Caco-2 (cell line): Measurements from ENCODE around the gene CCDC102A. TPM values are rescaled to one million over a fixed set of nuclear protein-coding genes. Genes with fewer than 3 reads are reported as not detected.

Experiments
- Bru-seq: library from RNA; stranded (reverse); fragments of 400-500 nt; gene quantifications from one replicate; lab custom pipeline; 2021; lab: Mats Ljungman, UMichigan
- BruChase-seq, 2 experiments: library from RNA; stranded (reverse); fragments of 400-500 nt; gene quantifications; one replicate each; lab custom pipeline; 2021; lab: Mats Ljungman, UMichigan
- BruUV-seq: library from RNA; stranded (reverse); fragments of 400-500 nt; replicated peaks from 2 replicates; lab custom pipeline; 2021; lab: Mats Ljungman, UMichigan
- CTCF ChIA-PET: fragments of 300-600 bp; sonication (Branson Sonifier 250); formaldehyde crosslinking; loops from one replicate; lab custom pipeline; 2022; ENCODE audit warnings: antibody characterized with exemption; lab: Charles Lee
- POLR2A ChIA-PET: fragments of 300-600 bp; sonication (Branson Sonifier 250); formaldehyde crosslinking; loops from one replicate; lab custom pipeline; 2022; ENCODE audit warnings: antibody characterized with exemption; lab: Charles Lee
- DNase-seq, 2 experiments: peaks; one replicate each; pipeline versions ENCODE4 v3.0.0 to v3.0.0-alpha.2; 2020 to 2022
- H3K27me3 ChIP-seq: replicated peaks from 2 replicates; pipeline ENCODE4 v1.6.0; 2011; ENCODE audit warnings: low read length; ENCODE audit not compliant: control insufficient read depth, insufficient read depth
- H3K36me3 ChIP-seq: 2 replicates; pipeline ENCODE4 v1.5.1; 2011; ENCODE audit warnings: low read length; ENCODE audit not compliant: control insufficient read depth, insufficient read depth
- H3K4me1 ChIP-seq: fragments of 250-450 bp; sonication (Bioruptor Pico); 2 replicates; pipeline ENCODE4 v1.5.1; 2020; ENCODE audit warnings: mild to moderate bottlenecking
- H3K4me3 ChIP-seq: 2 replicates; pipeline ENCODE4 v1.5.1; 2011; ENCODE audit warnings: low read depth, mild to moderate bottlenecking, control low read depth, low read length
- H3K9me3 ChIP-seq: fragments of 250-450 bp; sonication (Bioruptor Pico); 2 replicates; pipeline ENCODE4 v1.5.1; 2020; ENCODE audit warnings: mild to moderate bottlenecking, moderate library complexity
- H3K27ac Mint-ChIP-seq: one replicate; pipeline ENCODE4 v1.8.0; 2022; ENCODE audit warnings: mixed read lengths; ENCODE audit not compliant: unreplicated experiment
- H3K27me3 Mint-ChIP-seq: one replicate; pipeline ENCODE4 v1.8.0; 2022; ENCODE audit warnings: mixed read lengths; ENCODE audit not compliant: insufficient read depth, unreplicated experiment
- H3K36me3 Mint-ChIP-seq: one replicate; pipeline ENCODE4 v1.8.0; 2022; ENCODE audit warnings: mild to moderate bottlenecking, mixed read lengths; ENCODE audit not compliant: insufficient read depth, unreplicated experiment
- H3K4me1 Mint-ChIP-seq: one replicate; pipeline ENCODE4 v1.8.0; 2022; ENCODE audit warnings: low read depth, mixed read lengths; ENCODE audit not compliant: unreplicated experiment
- H3K4me3 Mint-ChIP-seq: one replicate; pipeline ENCODE4 v1.8.0; 2022; ENCODE audit warnings: mild to moderate bottlenecking, moderate library complexity, mixed read lengths; ENCODE audit not compliant: unreplicated experiment
- H3K9me3 Mint-ChIP-seq: one replicate; pipeline ENCODE4 v1.8.0; 2022; ENCODE audit warnings: mixed read lengths; ENCODE audit not compliant: unreplicated experiment
- intact Hi-C: fragments of 100-400 bp; cut with micrococcal nuclease; formaldehyde crosslinking; loops from one replicate; pipeline ENCODE4 v1.10.0; 2022; ENCODE audit not compliant: unreplicated experiment
- long read RNA-seq: library from polyadenylated mRNA; stranded (forward); transcript quantifications from one replicate; pipeline ENCODE4 v2.0.0, GENCODE V29; 2022
- total RNA-seq: library from RNA; stranded (reverse); gene quantifications from 2 replicates; pipeline ENCODE4 v1.2.3, GENCODE V29; 2022
- TF ChIP-seq, protein P1 (sequence below), 2 experiments: fragments of 200-600 bp in 1 of 2; IDR thresholded peaks; 1 replicate in 1 of 2; 2 replicates in 1 of 2; pipeline versions ENCODE4 v1.5.1 to v1.8.0; 2011 to 2022; ENCODE audit warnings: antibody characterized with exemption in 1 of 2, control low read depth in 1 of 2, inconsistent platforms in 1 of 2, low read depth in 1 of 2, low read length in 1 of 2, mild to moderate bottlenecking in 1 of 2, moderate library complexity in 1 of 2; ENCODE audit not compliant: insufficient read depth in 1 of 2, severe bottlenecking in 1 of 2, unreplicated experiment in 1 of 2

Gene CCDC102A
- total RNA-seq, result 9.1 and 11.8 TPM in 2 replicates
- Bru-seq, nascent RNA, result percentile 51 among the genes with signal in this experiment
- BruChase-seq, experiment 1, labeled RNA remaining after a 2-hour chase, result percentile 50 among the genes with signal in this experiment
- percentile 49 among the genes with signal in this experiment for BruChase-seq, experiment 2, labeled RNA remaining after a 6-hour chase
- long read RNA-seq, transcript CCDC102A-201 (9 exons, 2,463 nt), result major isoform, 9 of 20 reads
- long read RNA-seq, partial matches to known transcripts, result 11 of 20 reads
- long read RNA-seq, other reads (novel, unspliced or antisense), result 0 of 20 reads

DNA sequence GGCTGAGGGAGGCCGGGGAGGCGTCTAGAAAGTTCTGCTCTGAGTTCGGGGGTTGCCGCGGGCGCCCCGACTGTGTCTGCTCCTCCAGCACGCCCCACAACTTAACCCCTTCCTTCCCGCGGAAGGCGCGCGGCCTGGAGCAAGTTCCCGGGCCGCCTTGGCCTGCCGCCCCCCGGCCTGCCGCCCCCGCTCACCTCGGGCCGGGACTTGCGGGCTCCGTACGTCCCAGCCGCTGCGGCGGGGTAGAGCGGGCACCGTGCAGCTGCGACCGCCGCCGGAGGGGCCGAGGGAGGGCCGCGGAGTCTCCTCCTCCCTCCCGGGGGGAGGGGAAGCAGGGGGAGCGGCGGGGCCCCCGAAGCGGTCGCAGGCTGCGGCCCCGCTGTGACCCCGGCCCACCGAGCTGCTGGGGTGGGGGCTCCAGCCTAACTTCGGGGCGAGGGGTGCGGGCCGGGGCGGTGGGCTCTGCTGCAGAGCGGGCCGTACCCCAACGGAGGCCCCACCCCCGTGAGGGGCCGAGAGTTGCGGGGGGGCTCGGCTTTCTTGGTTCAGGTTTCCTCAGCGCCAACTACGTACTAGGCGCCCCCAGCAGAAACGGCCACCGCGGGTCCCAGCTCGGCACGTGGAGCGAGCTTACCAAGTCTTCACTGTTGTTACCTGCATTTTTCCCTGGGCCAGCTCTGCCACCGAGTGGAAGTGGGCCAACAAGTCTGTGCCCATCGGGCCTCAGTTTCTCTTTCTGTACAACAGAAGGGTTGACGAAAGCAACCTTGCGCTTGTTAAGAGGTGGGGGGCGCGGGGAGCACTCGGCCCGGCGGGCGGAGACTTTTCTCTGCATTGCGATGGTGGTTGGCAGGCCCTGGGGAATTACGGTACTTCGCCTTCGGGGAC, at the start of gene CCDC102A:
Gene CCDC102A (minus strand): TSS at position 266 of the 888 bp plus-strand sequence. CDS start 7,394 bp downstream, outside the sequence.
- peak in 1 of 2 experiments; percentile 34 for DNase-seq
- CTCF ChIA-PET, result interaction anchor here (0.6 to 1.7 kb wide), 2 partner anchors 8 to 37 kb away, joined by 5 to 7 read pairs; no protein-coding TSS in a partner anchor
- H3K4me1 Mint-ChIP-seq, result peaks cover 9% of the 10 kb centered on the region

DNA sequence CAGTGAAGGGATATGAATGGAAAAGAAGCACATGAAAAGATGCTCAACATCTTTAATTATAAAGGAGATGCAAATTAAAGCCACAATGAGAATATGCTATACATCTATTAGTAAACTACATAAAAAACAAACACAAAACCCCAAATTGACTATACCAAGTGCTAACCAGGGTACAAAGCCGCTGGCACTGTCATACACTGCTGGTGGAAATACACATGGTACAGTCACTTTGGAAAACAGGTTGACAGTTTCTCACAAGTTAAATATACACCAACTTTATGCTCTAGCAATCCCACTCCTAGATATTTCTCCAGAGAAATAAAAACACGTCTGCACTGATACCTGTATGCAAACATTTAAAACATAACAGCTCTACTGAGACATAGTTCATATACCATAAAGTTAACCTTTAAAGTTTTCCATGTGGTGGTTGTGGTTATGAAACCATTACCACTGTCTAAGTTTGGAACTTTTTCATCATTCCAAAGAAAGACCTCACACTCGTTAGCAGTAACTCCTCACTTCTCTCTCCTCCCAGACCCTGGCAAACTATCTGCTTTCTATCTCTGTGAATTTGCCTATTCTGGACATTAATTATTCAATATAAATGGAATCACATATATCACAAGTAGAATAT, 48.8 kb upstream of the CCDC102A start:
- Mint-ChIP-seq H3K27me3 (peaks cover 2% of the 10 kb centered on the region), H3K4me1 (no peaks in the 10 kb centered on the region), H3K27ac (no peak overlapping the region), H3K4me3 (no peak overlapping the region), H3K36me3 (no peaks in the 10 kb centered on the region), H3K9me3 (no peaks in the 10 kb centered on the region)
- Histone ChIP-seq H3K9me3 (no peaks in the 10 kb centered on the region), H3K4me3 (no peak overlapping the region), H3K36me3 (no peaks in the 10 kb centered on the region), H3K27me3 (no peaks in the 10 kb centered on the region), H3K4me1 (no peaks in the 10 kb centered on the region)
- intact Hi-C loops, result no loop called here
- DNase-seq, result no peak
- CTCF ChIA-PET, result interaction anchor here (0.7 to 0.9 kb wide), 2 partner anchors 8 to 97 kb away, joined by 3 to 7 read pairs; no protein-coding TSS in a partner anchor
- TF ChIP-seq, protein P1, sequence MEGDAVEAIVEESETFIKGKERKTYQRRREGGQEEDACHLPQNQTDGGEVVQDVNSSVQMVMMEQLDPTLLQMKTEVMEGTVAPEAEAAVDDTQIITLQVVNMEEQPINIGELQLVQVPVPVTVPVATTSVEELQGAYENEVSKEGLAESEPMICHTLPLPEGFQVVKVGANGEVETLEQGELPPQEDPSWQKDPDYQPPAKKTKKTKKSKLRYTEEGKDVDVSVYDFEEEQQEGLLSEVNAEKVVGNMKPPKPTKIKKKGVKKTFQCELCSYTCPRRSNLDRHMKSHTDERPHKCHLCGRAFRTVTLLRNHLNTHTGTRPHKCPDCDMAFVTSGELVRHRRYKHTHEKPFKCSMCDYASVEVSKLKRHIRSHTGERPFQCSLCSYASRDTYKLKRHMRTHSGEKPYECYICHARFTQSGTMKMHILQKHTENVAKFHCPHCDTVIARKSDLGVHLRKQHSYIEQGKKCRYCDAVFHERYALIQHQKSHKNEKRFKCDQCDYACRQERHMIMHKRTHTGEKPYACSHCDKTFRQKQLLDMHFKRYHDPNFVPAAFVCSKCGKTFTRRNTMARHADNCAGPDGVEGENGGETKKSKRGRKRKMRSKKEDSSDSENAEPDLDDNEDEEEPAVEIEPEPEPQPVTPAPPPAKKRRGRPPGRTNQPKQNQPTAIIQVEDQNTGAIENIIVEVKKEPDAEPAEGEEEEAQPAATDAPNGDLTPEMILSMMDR (IDR thresholded peaks at IDR 0.05; ENCODE audit: insufficient read depth in 1 of 2, low read depth in 1 of 2, low read length in 1 of 2, severe bottlenecking in 1 of 2, unreplicated experiment in 1 of 2), result no peak
- no TSS peak for BruUV-seq
- POLR2A ChIA-PET, result no interaction called here

More for the DNA sequence above, at the start of gene CCDC102A:
- BruUV-seq, result no TSS peak
- POLR2A ChIA-PET, result interaction anchor here (0.7 to 1.0 kb wide), 2 partner anchors 56 to 64 kb away, joined by 3 read pairs; no protein-coding TSS in a partner anchor
- Mint-ChIP-seq H3K9me3 (no peaks in the 10 kb centered on the region), H3K4me3 (peak within 1 kb of the TSS; percentile 74), H3K27me3 (no peaks in the 10 kb centered on the region), H3K27ac (peak within 1 kb of the TSS; percentile 72), H3K36me3 (peaks cover 15% of the 10 kb centered on the region)
- no peaks in the 10 kb centered on the region; the same call in 1 of the 2 replicates for H3K36me3 ChIP-seq
- intact Hi-C loops, result no loop called here
- TF ChIP-seq, protein P1 (IDR thresholded peaks at IDR 0.05; ENCODE audit: insufficient read depth in 1 of 2, low read depth in 1 of 2, low read length in 1 of 2, severe bottlenecking in 1 of 2, unreplicated experiment in 1 of 2), result no peak
- H3K27me3 ChIP-seq, result no peaks in the 10 kb centered on the region
- H3K9me3 ChIP-seq, result no peaks in the 10 kb centered on the region
- peaks cover 5% of the 10 kb centered on the region; the same call in 1 of the 2 replicates for H3K4me1 ChIP-seq
- peak within 1 kb of the TSS; percentile 56 for H3K4me3 ChIP-seq
